Measurements from ENCODE around the gene TNFSF13.

The TNFSF13 gene

GRCh38 chr17:7575959-7576358 is 17.4 kb downstream of the TNFSF13 start:
- no peak for DNase-seq

- no peak for DNase-seq
These were observed 17.9 kb downstream of the TNFSF13 start for GRCh38 chr17:7576432-7576937.

GRCh38 chr17:7577327-7578199 is 19.0 kb downstream of the TNFSF13 start:
- DNase-seq, result no peak

- peak; percentile 92 for DNase-seq
These were observed 20.7 kb downstream of the TNFSF13 start, which contains the start of gene CD68 for GRCh38 chr17:7579001-7579833. TSS of gene CD68 (plus strand) at chr17:7579638. CDS start at chr17:7579678, 40 bp downstream.

GRCh38 chr17:7579834-7580603 is 21.5 kb downstream of the TNFSF13 start:
- no peak for DNase-seq

GRCh38 chr17:7580604-7581575 is 22.3 kb downstream of the TNFSF13 start:
- no peak for DNase-seq

- no peak for DNase-seq
These were observed 24.1 kb downstream of the TNFSF13 start for GRCh38 chr17:7582396-7583252.

- peak; percentile 97 for DNase-seq
These were observed 24.9 kb downstream of the TNFSF13 start, which contains the start of gene MPDU1 for GRCh38 chr17:7583253-7584109. TSS of gene MPDU1 (plus strand) at chr17:7583852. CDS start at chr17:7583863, 11 bp downstream.

GRCh38 chr17:7586673-7587419 is 28.3 kb downstream of the TNFSF13 start:
- no peak for DNase-seq

GRCh38 chr17:7587420-7588151 is 29.0 kb downstream of the TNFSF13 start:
- no peak for DNase-seq

- DNase-seq, result no peak
These were observed 30.1 kb downstream of the TNFSF13 start for GRCh38 chr17:7588553-7589203.

- DNase-seq, result peak; percentile 71
These were observed 30.8 kb downstream of the TNFSF13 start for GRCh38 chr17:7589204-7589868.

- DNase-seq, result no peak
These were observed 31.5 kb downstream of the TNFSF13 start, which contains the start of gene SOX15 for GRCh38 chr17:7589891-7590691. TSS of gene SOX15 (minus strand) at chr17:7590094. CDS start at chr17:7589676, 418 bp downstream.

- DNase-seq, result no peak
These were observed 32.2 kb downstream of the TNFSF13 start for GRCh38 chr17:7590743-7591142.

- DNase-seq, result no peak
These were observed 33.0 kb downstream of the TNFSF13 start for GRCh38 chr17:7591596-7591995.

All from activated CD4-positive, alpha-beta T cell treated with anti-CD3 and anti-CD28 coated beads, Interleukin-10, Interleukin-2, amounts not matched to agents 100 ng/mL and 50 ng/mL, durations not matched to agents 16 hours and 8 hours (primary cell).